Kidney tubule cell (primary cell): ENCODE data around the gene PCP2.

Source experiments
- DNase-seq: peaks from one replicate; pipeline ENCODE4 v3.0.0-alpha.2; 2018; ENCODE audit warnings: low spot score

The PCP2 gene

DNA sequence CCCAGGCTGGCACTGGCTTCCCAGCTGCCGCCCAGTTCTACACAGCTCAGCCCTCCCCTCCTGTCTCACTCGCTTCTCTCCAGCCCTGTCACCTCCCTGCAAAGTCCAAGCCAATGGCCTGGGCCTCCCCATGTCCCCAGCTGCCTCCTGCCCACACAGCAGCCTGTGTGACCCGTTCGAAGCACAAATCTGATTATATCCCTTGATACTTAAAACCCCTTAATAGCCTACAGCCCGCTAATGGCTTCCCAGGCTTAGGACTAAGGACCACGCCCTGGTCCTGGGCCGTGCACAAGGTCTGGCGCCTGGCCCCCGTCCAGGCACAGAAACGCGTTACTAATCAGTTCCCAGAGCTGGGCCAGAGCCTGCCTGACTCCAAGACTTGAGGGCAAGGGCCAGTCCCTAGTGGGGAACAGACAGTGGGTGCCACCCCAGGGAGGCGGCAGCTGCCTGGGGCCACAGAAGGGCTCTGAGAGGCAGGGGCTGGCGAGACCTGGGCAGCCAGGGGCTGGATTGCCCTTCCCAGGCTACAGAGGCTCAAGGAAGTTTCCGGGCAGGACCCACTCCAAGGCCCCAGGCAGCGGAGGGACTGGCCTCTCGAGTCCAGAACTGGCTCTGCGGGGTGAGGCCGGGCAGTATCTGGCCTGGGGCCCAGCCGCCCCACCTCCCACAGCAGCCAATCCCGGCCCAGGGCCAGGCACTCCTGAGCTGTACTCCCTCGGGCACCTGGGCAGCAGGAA lies 14.6 kb downstream of the PCP2 start:
- DNase-seq = peak; percentile 49

DNA sequence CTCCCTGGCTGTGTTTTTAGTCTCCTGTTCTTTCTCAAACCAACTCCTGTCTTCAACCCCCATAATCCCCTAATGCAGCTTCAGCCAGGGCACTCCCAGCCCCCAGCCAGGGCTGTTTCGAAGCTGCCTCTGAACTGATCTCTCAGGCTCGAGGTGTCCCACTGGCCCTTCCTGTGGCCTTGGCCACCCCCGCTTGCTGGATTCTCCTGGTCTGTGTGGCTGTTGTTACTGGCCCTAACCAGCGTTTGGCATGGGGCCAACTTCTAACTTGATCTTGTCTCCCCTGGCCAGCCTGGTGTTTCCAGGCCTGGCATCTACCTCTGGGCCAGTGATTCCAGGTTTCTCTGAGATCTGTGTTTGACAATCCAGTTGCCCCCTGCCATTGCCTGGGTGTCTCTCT lies 15.2 kb downstream of the PCP2 start:
- peak; percentile 47 for DNase-seq

DNA sequence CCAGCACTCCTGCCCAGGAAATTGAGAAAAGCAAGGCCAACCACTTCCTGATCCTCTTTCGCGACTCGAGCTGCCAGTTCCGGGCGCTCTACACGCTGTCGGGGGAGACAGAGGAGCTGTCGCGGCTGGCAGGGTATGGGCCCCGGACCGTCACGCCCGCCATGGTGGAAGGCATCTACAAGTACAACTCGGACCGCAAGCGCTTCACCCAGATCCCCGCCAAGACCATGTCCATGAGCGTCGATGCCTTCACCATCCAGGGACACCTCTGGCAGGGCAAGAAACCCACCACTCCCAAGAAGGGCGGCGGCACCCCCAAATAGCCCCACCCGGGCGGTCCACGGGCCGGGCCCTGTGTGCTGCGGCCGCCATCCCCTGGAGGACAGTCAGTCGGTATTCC lies 15.8 kb downstream of the PCP2 start:
- no peak for DNase-seq

DNA sequence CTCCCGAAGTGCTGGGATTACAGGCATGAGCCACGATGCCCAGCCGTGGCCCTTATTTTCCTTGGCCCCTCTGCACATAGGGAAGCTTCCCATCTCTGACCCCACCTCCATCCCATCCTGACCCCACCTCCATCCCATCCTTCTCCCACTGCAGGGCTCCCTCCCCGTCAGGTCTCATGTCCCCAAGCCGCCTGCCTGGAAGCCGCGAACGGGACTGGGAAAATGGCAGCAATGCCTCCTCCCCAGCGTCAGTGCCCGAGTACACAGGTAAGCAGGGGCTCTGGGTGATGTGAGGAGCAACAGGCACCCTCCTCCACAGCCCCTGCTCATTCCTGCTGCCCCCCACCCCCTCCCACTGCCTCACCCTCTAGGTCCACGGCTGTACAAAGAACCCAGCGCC lies 16.3 kb downstream of the PCP2 start:
- DNase-seq = no peak

DNA sequence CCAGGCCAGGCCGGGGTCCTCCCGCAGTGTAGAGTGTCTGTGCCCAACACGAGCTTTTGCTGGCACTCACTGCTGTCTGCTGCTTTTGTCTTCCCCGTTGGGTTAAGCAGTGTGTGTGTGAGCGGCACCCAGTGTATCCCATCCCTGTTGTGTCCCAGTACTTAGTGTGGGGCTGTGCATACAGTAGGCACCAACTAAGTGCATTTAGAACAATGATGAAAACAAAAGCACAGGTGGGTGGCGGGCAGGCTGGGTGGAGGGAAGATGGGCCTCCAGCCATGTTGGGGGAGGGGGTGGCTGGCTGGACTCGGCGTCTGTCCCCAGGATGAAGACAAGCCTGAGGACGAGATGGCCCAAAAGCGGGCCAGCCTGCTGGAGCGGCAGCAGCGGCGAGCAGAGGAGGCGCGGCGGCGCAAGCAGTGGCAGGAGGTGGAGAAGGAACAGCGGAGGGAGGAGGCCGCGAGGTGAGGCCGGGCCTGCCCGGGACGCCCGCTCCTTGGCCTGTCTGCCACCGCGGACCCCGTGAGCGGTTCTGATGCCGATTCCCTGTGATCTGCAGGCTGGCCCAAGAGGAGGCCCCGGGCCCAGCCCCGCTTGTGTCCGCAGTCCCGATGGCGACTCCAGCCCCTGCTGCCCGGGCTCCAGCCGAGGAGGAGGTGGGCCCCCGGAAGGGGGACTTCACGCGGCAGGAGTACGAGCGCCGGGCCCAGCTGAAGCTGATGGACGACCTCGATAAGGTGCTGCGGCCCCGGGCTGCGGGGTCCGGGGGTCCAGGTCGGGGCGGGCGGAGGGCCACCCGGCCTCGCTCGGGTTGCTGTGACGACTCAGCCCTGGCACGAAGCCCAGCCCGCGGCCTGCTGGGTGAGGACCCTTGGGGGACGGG lies 18.4 kb downstream of the PCP2 start:
- no peak for DNase-seq

DNA sequence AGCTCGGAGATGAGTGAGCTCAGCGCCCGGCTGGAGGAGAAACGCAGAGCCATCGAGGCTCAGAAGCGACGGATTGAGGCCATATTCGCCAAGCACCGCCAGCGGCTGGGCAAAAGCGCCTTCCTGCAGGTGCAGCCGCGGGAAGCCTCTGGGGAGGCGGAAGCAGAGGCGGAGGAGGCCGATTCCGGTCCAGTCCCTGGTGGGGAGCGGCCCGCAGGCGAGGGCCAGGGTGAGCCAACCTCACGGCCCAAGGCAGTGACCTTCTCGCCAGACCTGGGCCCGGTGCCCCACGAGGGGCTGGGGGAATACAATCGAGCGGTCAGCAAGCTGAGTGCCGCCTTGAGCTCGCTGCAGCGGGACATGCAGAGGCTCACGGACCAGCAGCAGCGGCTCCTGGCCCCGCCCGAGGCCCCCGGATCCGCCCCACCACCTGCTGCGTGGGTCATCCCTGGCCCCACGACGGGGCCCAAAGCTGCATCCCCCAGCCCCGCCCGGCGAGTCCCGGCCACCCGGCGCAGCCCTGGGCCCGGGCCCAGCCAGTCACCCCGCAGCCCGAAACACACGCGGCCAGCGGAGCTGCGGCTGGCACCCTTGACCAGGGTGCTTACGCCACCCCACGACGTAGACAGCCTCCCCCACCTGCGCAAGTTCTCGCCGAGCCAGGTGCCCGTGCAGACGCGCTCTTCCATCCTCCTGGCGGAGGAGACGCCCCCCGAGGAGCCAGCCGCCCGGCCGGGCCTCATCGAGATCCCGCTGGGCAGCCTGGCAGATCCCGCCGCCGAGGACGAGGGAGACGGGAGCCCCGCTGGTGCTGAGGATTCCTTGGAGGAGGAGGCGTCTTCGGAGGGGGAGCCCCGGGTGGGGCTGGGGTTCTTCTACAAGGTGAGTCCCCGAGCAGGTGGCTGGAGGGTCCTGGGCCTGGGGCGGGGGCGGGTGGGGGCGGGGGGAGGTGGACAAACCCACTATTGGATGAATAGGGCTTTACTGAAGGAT lies 20.9 kb downstream of the PCP2 start:
- no peak for DNase-seq

DNA sequence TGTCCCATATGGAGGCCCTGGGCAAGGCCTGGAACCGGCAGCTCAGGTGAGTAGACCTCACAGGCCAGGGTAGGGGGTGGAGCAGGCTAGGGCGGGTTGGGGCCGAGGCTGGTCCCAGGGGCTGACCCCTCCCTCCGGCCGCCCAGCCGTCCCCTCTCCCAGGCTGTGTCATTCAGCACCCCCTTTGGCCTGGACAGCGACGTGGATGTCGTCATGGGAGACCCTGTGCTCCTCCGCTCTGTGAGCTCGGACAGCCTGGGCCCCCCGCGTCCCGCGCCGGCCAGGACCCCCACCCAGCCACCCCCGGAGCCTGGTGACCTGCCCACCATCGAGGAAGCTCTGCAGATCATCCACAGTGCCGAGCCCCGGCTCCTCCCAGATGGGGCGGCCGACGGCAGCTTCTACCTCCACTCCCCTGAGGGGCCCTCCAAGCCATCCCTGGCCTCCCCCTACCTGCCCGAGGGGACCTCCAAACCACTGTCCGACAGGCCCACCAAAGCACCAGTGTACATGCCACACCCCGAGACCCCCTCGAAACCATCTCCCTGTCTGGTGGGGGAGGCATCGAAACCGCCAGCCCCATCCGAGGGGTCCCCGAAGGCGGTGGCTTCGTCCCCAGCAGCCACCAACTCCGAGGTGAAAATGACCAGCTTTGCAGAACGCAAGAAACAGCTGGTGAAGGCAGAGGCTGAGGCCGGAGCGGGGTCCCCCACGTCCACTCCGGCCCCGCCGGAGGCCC lies 21.8 kb downstream of the PCP2 start:
- no peak for DNase-seq

DNA sequence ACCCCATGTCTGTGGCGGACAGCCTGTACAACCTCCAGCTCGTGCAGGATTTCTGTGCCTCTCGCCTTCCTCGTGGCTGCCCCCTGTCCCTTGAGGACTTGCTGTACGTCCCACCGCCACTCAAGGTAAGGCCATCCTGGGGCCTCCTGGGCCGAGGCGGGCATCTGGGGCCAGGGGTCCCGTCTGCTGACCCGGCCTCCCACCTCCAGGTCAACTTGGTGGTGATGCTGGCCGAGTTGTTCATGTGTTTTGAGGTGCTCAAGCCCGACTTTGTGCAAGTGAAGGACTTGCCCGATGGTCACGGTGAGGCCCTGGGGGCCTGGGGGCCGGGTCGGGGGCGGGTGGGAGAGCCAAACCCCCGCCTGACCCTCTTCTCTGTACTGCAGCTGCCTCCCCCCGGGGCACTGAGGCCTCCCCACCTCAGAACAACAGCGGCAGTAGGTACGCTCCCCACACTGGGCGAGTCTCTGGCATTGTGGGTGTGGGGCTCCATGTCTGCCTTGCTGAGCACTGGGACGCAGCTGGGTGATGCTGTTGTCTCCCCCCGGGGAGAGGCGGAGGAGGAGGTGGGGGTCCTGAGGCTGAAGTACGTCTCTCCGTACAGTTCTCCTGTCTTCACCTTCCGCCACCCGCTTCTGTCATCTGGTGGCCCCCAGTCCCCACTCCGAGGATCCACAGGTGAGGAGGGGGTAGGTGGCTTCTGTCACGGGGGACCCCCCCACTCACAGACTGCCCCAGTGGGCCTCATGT lies 22.9 kb downstream of the PCP2 start:
- no peak for DNase-seq

DNA sequence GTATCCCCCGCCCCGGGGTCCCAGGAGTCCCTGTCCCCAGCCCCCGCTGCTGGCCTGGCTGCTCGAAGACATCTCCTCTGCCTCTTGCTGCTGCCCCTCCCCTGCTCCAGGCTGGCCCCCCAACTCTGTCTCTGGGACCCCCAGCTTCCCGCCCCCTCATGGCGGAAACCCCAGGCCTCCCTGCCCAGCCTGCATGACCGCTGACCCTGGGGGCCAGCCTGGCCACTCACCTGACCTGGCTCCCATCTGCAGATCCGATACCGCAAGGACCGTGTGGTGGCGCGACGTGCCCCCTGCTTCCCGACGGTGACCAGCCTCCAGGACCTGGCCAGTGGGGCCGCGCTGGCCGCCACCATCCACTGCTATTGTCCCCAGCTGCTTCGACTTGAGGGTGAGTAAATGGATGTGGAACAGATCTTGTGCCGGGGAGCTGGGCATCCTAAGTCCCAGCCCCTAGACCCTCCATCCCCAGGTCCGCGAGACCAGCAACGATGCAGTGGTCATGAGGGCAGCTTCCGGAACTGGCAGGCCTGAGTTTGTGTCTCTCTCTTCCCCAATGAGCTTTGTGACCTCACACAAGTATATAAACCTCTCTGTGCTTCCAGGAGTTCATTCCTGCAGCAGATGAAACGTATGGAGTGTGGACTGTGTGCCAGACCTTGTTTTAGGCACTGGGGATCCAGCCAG lies 25.5 kb downstream of the PCP2 start:
- no peak for DNase-seq

DNA sequence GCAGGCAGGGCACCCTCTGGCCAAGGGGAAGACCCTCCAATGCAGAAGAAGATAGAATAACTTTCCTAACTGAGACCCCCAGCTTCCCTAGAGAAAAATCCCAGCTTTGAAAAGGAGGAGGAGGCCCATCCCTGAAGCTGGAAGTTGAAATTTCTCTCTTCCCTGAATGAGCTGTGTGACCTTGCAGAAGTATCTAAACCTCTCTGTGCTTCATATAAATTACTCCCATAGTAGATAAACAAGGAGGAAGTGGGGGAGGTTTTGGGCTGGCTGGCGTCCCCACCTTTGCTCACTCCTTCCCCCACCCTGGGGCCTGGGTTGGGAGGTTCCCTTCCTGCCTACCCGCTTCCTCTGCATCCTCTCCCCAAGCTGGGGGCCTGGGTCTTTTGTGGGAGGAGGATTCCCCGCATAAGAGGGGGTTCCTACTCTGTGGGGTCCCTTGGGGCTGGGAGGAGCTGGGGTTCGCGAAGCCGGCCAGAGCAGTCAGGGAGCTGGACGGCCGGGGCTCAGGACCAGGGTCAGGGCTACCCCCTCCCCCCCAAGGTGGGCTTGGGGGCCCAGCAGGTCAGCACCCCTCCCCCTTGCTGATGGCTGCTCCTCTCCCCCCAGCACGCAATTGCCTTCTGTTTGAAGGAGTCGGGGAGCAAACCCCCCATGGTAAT lies 26.2 kb downstream of the PCP2 start:
- no peak for DNase-seq

DNA sequence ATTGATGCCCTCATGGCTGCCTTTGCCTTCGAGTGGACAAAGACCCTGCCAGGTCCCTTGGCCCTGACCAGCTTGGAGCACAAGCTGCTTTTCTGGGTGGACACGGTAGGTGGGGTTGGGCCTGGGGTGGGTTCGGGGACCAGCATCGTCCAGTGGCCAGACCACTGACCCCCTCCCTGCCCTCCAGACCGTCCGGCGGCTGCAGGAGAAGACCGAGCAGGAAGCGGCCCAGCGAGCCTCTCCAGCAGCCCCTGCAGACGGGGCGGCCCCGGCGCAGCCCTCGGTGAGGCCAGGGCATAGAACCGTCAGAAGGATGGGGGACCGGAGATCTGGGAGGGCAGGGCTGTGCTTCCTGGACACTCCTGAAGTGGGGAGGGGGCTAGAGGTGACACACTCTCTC lies 27.2 kb downstream of the PCP2 start:
- DNase-seq = no peak

DNA sequence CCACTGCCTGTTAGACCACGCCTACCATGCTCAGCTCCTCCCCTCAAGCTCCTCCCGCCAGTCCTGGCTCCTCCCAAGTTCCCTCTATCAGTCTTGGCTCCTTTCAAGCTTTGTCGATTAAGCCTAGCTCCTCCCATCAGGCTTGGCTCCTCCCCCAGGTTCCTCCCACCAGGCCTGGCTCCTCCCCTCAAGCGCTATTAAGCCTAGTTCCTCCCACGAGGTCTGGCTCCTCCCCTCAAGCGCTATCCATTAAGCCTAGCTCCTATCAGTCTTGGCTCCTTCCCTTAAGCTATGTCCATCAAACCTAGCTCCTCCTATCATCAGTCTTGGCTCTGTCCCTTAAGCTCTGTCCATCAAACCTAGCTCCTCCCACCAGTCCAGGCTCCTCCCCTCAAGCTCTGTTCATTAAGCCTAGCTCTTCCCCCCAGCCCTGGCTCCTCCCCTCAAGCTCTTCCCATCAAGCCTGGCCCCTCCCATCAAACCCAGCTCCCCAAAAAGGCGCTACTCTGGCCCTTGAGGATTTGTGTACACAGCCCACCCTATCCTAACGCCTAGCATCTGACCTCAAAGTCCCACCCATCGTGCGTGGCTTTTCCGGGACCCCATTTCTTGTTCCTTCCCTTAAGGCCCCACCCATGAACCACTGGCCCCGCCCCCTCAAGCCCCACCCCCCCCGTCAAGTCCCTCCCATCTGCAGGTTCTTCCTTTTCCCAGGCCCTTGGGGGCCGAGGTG lies 27.9 kb downstream of the PCP2 start:
- DNase-seq = peak; percentile 36

DNA sequence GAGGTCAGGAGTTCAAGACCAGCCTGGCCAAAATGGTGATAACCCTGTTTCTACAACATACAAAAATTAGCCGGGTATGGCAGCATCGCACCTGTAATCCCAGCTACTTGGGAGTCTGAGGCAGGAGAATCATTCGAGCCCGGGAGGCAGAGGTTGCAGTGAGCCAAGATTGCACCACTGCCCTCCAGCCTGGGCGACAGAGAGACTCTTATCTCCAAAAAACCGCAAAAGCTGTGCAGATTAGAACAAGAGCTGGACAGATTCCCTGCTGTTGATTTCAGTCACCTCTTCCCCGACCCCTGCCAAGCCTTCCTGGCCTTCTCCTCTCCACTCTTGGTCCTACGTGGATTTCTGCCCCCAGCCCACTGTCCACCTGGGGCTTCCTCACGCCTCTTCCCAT lies 29.6 kb downstream of the PCP2 start:
- no peak for DNase-seq

DNA sequence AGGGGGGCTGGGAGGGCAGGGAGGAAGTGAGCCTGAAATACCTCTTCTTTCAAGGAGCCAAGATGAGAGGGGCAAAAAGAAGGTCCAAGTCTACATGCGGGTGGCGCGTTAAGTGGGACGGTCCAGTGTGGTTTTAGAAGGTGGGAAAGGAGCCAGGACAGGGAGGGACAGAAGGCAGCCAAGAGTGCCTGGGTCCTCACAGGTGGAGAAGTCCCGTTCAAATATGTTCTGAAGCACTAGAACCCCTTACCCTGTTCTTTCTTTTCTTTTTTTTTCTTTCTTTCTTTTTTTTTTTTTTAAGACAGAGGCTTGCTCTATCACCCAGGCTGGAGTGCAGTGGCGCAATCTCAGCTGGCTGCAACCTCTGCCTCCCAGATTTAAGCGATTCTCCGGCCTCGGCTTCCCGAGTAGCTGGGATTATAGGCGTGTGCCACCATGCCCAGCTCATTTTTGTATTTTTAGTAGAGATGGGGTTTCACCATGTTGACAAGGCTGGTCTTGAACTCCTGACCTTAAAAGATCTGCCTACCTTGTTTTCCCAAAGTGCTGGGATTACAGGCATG lies 30.5 kb downstream of the PCP2 start:
- DNase-seq = no peak

DNA sequence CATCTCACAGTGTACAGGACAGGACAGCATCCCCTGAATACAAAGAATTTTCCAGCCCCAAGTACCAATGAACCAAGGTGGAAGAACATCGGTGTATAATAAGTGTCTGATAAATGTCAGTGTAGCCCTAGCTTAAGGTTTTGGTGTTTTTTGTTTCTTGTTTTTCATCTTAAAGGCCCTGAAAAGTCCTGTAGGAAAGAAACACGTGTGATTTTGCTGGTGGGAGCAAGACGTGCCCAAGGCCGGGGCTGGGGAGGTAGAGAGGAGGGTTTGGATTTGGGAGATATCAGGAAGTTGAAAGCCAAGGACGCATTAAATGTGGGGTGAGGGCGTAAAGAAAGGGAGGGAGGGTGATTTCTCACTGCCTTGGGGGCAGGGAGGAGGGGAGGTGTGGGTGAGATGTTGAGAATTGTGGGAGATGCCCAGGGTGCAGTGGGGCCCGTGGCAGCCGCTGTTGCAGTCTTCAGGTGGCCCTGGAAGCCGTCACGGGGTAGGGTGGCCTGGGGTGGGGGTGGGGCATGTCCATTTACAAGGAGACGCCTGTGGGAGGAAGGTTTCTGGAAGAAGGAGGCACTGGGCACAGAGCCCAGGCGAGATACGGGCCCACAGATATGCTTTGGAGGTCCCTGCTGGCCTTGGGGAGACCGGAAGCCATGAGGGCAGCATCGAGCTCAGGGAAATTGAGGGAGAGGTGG lies 31.1 kb downstream of the PCP2 start:
- DNase-seq = no peak

DNA sequence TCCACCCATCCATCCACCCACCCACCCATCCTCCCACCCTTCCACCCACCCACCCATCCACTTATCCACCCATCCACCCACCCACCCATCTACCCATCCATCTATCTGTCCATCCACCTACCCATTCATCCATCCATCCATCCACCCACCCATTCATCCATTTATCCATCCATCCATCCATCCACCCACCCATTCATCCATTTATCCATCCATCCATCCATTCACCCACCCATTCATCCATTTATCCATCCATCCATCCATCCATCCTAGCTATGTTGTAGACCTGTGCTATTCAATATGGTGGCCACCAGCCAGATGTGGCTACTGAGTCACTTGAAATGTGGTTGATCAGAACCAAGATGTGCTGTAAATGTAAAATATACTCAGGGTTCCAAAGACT lies 32.8 kb downstream of the PCP2 start:
- DNase-seq = no peak

DNA sequence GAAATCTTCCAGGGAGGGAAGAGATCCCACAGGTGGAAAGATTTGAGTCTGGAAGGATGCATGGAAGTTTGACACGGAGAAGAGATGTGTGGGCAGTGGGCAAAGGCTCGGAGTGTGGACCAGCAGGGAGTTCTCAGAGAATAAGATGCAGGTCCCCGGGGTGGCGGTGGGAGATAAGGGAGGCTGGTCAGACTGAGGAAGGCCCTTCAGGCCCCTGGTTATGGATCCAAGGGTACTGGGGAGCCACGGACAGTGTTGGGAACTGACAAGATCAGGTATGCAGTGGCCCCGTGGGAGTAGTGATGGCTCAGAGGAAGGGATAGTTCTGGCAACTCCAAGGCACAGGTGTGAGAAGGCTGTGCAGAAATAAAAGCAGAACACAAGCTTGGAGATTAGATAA lies 35.3 kb downstream of the PCP2 start:
- DNase-seq = no peak

DNA sequence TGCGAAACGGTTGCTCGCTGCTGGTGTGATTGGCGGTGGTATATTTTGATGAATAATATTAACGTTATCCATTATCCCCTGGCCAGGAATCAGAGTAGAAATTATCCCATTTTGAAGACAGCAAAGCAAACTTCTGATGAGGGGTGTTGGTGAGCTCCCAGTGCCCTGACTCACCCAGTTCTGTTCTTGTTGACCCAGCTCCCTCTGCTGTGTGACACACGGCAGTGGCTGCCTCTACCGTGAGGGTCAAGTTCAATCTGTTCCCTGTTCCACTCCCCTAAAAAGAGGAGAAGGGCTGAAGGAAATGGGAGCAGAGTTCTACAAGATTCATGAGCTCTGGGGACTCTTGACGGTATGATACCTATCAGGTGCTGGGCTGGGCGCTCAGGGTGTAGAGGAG lies 35.8 kb downstream of the PCP2 start:
- peak; percentile 20 for DNase-seq
